Fibroblast of skin of right biceps (primary cell): ENCODE data around the gene DEFB132.

Source experiments
- DNase-seq: peaks from one replicate; pipeline ENCODE4 v3.0.0-alpha.2; 2013

The DEFB132 gene

GRCh38 chr20:297925-298775, 40.6 kb downstream of the DEFB132 start:
- peak; percentile 75 for DNase-seq

- no peak for DNase-seq
Observed at GRCh38 chr20:298776-299391, 41.4 kb downstream of the DEFB132 start.

- no peak for DNase-seq
Observed at GRCh38 chr20:300345-300990, 42.9 kb downstream of the DEFB132 start.

- DNase-seq = no peak
Observed at GRCh38 chr20:301886-302848, 44.6 kb downstream of the DEFB132 start.

- no peak for DNase-seq
Observed at GRCh38 chr20:305745-306144, 48.2 kb downstream of the DEFB132 start.

- DNase-seq = no peak
Observed at GRCh38 chr20:308427-309038, 51.0 kb downstream of the DEFB132 start.

- peak; percentile 60 for DNase-seq
Observed at GRCh38 chr20:309306-309840, 51.8 kb downstream of the DEFB132 start.

GRCh38 chr20:309841-310644, 52.5 kb downstream of the DEFB132 start:
- DNase-seq = peak; percentile 100

GRCh38 chr20:310645-311044, 53.1 kb downstream of the DEFB132 start:
- DNase-seq = no peak
